Natural killer cell (primary cell): ENCODE results near the gene EGLN2. TPM values are rescaled to one million over a fixed set of nuclear protein-coding genes. Genes with fewer than 3 reads are reported as not detected.

Experiments used
- ATAC-seq, 3 donors: fragments of 150-1000 bp in 2 of 3; fragments of 200-7000 bp in 1 of 3; cut with Tn5 transposase; 1 replicate in 1 of 3; 2 replicates in 2 of 3; pipeline ENCODE4 v1.10.0; 2021; ENCODE audit warnings: mild to moderate bottlenecking in 2 of 3, moderate library complexity in 2 of 3
- DNase-seq, 2 donors: peaks; one replicate each; pipeline versions ENCODE4 v3.0.0 to v3.0.0-alpha.2; 2013 to 2021; ENCODE audit warnings: mixed read lengths in 1 of 2
- H3K27ac ChIP-seq: one replicate; pipeline ENCODE4 v1.5.1; 2013; ENCODE audit warnings: mild to moderate bottlenecking, low read length
- H3K27me3 ChIP-seq: one replicate; pipeline ENCODE4 v1.6.1; 2013; ENCODE audit warnings: low read length; ENCODE audit not compliant: control insufficient read depth, insufficient read depth
- H3K36me3 ChIP-seq: one replicate; pipeline ENCODE4 v1.6.1; 2013; ENCODE audit warnings: low read length; ENCODE audit not compliant: control insufficient read depth, insufficient read depth
- H3K4me1 ChIP-seq: one replicate; pipeline ENCODE4 v1.6.1; 2013; ENCODE audit warnings: low read length; ENCODE audit not compliant: control insufficient read depth, insufficient read depth
- H3K4me3 ChIP-seq: one replicate; pipeline ENCODE4 v1.5.1; 2013; ENCODE audit warnings: low read length
- H3K9me3 ChIP-seq: one replicate; pipeline ENCODE4 v1.6.1; 2013; ENCODE audit warnings: low read length; ENCODE audit not compliant: control insufficient read depth, insufficient read depth
- H3K27ac Mint-ChIP-seq, 2 donors: one replicate each; pipeline ENCODE4 v1.8.0; 2022; ENCODE audit warnings: mild to moderate bottlenecking in 2 of 2, mixed read lengths in 2 of 2, moderate library complexity in 1 of 2
- H3K27me3 Mint-ChIP-seq, 2 donors: one replicate each; pipeline ENCODE4 v1.8.0; 2022; ENCODE audit warnings: low read depth in 2 of 2, mixed read lengths in 2 of 2
- H3K36me3 Mint-ChIP-seq: one replicate; pipeline ENCODE4 v1.8.0; 2022; ENCODE audit warnings: mixed read lengths
- H3K4me1 Mint-ChIP-seq, 2 donors: one replicate each; pipeline ENCODE4 v1.8.0; 2022; ENCODE audit warnings: mixed read lengths in 2 of 2
- H3K4me3 Mint-ChIP-seq: one replicate; pipeline ENCODE4 v1.8.0; 2022; ENCODE audit warnings: mild to moderate bottlenecking, moderate library complexity, mixed read lengths
- H3K9me3 Mint-ChIP-seq, 2 donors: one replicate each; pipeline ENCODE4 v1.8.0; 2022; ENCODE audit warnings: mixed read lengths in 2 of 2
- CTCF ChIP-seq: fragments of 200-600 bp; IDR thresholded peaks from one replicate; pipeline ENCODE4 v1.8.0; 2022; ENCODE audit warnings: antibody characterized with exemption
- WGBS: methylation state at CpG from one replicate; pipeline ENCODE4 v1.1.7; 2013; ENCODE audit warnings: missing lambda C conversion rate; ENCODE audit not compliant: insufficient coverage; 5-methylcytosine and 5-hydroxymethylcytosine counted together
- intact Hi-C: fragments of 100-400 bp; cut with micrococcal nuclease; formaldehyde crosslinking; loops from one replicate; pipeline ENCODE4 v1.14.2; 2022
- total RNA-seq, 4 donors: library from RNA; stranded (reverse); fragments of 120-200 nt in 1 of 4; gene quantifications; one replicate each; pipeline versions ENCODE4 v1.2.3 to v1.2.4, GENCODE V29; 2013 to 2022

The EGLN2 gene
- total RNA-seq, 3 donors from 2014 or later (not counting 1 experiment from before 2014, with no cell fraction given), result 104 to 156 (median 151) TPM

- Histone ChIP-seq H3K4me1 (peaks cover 26% of the 10 kb centered on the region), H3K27ac (peak overlapping the region; percentile 99)
- H3K36me3 Mint-ChIP-seq, result no peaks in the 10 kb centered on the region
Observed at GRCh38 chr19:40776364-40776763, 22.6 kb upstream of the EGLN2 start.

DNA sequence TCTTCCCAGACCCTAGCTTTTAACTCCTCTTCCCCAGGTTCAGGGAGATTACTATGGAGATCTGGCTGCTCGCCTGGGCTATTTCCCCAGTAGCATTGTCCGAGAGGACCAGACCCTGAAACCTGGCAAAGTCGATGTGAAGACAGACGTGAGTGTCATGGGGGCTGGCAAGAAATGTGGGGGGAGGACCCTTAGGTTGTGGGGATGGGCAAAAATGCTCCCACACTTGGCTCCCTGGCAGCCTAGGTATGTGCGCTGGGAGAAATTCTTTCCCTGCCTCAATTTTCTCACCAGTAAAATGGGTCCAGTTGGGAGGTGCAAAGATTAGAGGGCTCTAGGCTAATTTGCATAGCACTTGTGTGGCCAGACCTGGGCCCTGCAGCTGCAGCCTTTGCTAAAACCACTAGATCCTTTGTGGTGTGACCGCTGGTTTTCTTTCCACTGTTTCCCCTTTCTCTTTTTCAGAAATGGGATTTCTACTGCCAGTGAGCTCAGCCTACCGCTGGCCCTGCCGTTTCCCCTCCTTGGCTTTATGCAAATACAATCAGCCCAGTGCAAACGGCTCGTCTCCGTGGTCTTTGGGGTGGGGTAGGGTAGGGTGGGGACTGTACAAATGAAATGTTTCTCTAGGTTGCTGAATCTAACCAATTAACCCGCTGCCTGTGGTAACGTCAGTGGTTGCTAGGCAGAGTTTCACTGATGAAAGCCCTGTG lies 21.9 kb upstream of the EGLN2 start:
- peak; percentile 87 to 97 for DNase-seq
- Mint-ChIP-seq H3K4me1 (peaks cover 37 to 48% of the 10 kb centered on the region in 2 donors), H3K27ac (peak overlapping the region; percentile 95 to 96), H3K9me3 (no peaks in the 10 kb centered on the region), H3K4me3 (peak overlapping the region; percentile 97), H3K36me3 (no peaks in the 10 kb centered on the region), H3K27me3 (no peaks in the 10 kb centered on the region)
- WGBS, result 5% methylated on average over 13 of the region's 13 CpGs
- no peak for TF ChIP-seq CTCF
- Histone ChIP-seq H3K27me3 (no peaks in the 10 kb centered on the region), H3K27ac (peak overlapping the region; percentile 99), H3K9me3 (no peaks in the 10 kb centered on the region), H3K36me3 (peaks cover 7% of the 10 kb centered on the region), H3K4me1 (peaks cover 26% of the 10 kb centered on the region), H3K4me3 (peak overlapping the region; percentile 92)
- peak; percentile 66 to 81 (median 68) for ATAC-seq
- intact Hi-C loops, result loop anchor here (1.0 to 10.0 kb wide), 5 partner anchors 21 to 486 kb away; partner anchors contain the start of genes BLVRB and SPTBN4

More at GRCh38 chr19:40776364-40776763, 22.6 kb upstream of the EGLN2 start:
- Mint-ChIP-seq H3K27ac (peak overlapping the region; percentile 95 to 96), H3K4me1 (peaks cover 37 to 44% of the 10 kb centered on the region in 2 donors), H3K27me3 (no peaks in the 10 kb centered on the region), H3K9me3 (no peaks in the 10 kb centered on the region), H3K4me3 (peak overlapping the region; percentile 97)
- 81% methylated on average over 6 of the region's 7 CpGs for WGBS
- Histone ChIP-seq H3K4me3 (no peak overlapping the region), H3K9me3 (no peaks in the 10 kb centered on the region), H3K27me3 (no peaks in the 10 kb centered on the region), H3K36me3 (peaks cover 2% of the 10 kb centered on the region)
- intact Hi-C loops, result loop anchor here (5.0 to 10.0 kb wide), 3 partner anchors 41 to 312 kb away; partner anchors contain the start of genes BLVRB and SPTBN4
- ATAC-seq (no peak), DNase-seq (no peak)
- no peak for TF ChIP-seq CTCF

- WGBS, result 0% methylated on average over 10 of the region's 10 CpGs
- H3K4me1 Mint-ChIP-seq, result peaks cover 37 to 51% of the 10 kb centered on the region in 2 donors
- H3K27ac Mint-ChIP-seq, result peak overlapping the region; percentile 95 to 96
- no peaks in the 10 kb centered on the region for H3K27me3 ChIP-seq
- TF ChIP-seq CTCF, result no peak
- no peak for DNase-seq
- H3K36me3 Mint-ChIP-seq, result no peaks in the 10 kb centered on the region
- H3K27me3 Mint-ChIP-seq, result no peaks in the 10 kb centered on the region
- no peak for ATAC-seq
- peaks cover 7% of the 10 kb centered on the region for H3K36me3 ChIP-seq
- intact Hi-C loops, result loop anchor here (1.0 to 10.0 kb wide), 5 partner anchors 21 to 486 kb away; partner anchors contain the start of genes BLVRB and SPTBN4
- no peaks in the 10 kb centered on the region for H3K9me3 ChIP-seq
- peak overlapping the region; percentile 97 for H3K4me3 Mint-ChIP-seq
- peaks cover 26% of the 10 kb centered on the region for H3K4me1 ChIP-seq
- H3K9me3 Mint-ChIP-seq, result no peaks in the 10 kb centered on the region
- peak overlapping the region; percentile 99 for H3K27ac ChIP-seq
- peak overlapping the region; percentile 92 for H3K4me3 ChIP-seq
Observed at GRCh38 chr19:40777645-40777936, 21.4 kb upstream of the EGLN2 start.
